HCT116 (cell line): ENCODE data around the gene RNU6-9. TPM values are rescaled to one million over a fixed set of nuclear protein-coding genes. Genes with fewer than 3 reads are reported as not detected.
"Not testable (repeated sequence)": the region's sequence is repeated elsewhere in the genome, so short reads cannot be mapped to it uniquely, and the experiment has no call there.

Experiments
- ATAC-seq: fragments of 200-7000 bp; cut with Tn5 transposase; 2 replicates; pipeline ENCODE4 v1.9.1; 2020; ENCODE audit warnings: mild to moderate bottlenecking, moderate library complexity
- BruUV-seq: library from RNA; stranded (reverse); fragments of 400-500 nt; replicated peaks from 2 replicates; lab custom pipeline; 2021; lab: Mats Ljungman, UMichigan
- CTCF ChIA-PET: fragments of 300-600 bp; sonication (Branson Sonifier 250); formaldehyde crosslinking; loops from one replicate; lab custom pipeline; 2021; ENCODE audit warnings: antibody characterized with exemption; lab: Charles Lee
- POLR2A ChIA-PET: fragments of 300-600, 350-600 bp; sonication (Branson Sonifier 250); formaldehyde crosslinking; loops from one replicate; lab custom pipeline; 2021; ENCODE audit warnings: antibody characterized with exemption; lab: Charles Lee
- RAD21 ChIA-PET, 2 experiments: fragments of 300-600 bp; sonication (Branson Sonifier 250); formaldehyde crosslinking; loops; one replicate each; lab custom pipeline; 2023; ENCODE audit warnings: low total read pairs in 2 of 2; ENCODE audit not compliant: uncharacterized antibody in 2 of 2, unreplicated experiment in 2 of 2, low non-redundant PET in 1 of 2; lab: Charles Lee
- DNase-seq: peaks from one replicate; pipeline ENCODE4 v3.0.0-alpha.2; 2010; ENCODE audit warnings: low read depth, low spot score
- H2AFZ ChIP-seq: fragments of 200-600 bp; shearing (Covaris generic), sonication (generic); 2 replicates; pipeline ENCODE4 v1.6.1; 2017; ENCODE audit warnings: low read depth, mixed run types, mixed read lengths, antibody characterized with exemption, low read length; ENCODE audit not compliant: poor library complexity, severe bottlenecking
- H3K27ac ChIP-seq: 2 replicates; pipeline ENCODE4 v1.5.1; 2012; ENCODE audit warnings: low read depth, low read length
- H3K27me3 ChIP-seq: fragments of 200-600 bp; sonication (generic); 2 replicates; pipeline ENCODE4 v1.6.1; 2016; ENCODE audit warnings: mixed run types, low read length, mixed read lengths; ENCODE audit not compliant: insufficient read depth
- H3K36me3 ChIP-seq, 2 experiments: fragments of 200-500 bp in 1 of 2; fragments of 200-600 bp in 1 of 2; sonication (Bioruptor generic) in 1 of 2; sonication (generic) in 1 of 2; 2 replicates each; pipeline versions ENCODE4 v1.5.1 to v1.6.1; 2014 to 2016; ENCODE audit warnings: low read length in 2 of 2, inconsistent platforms in 1 of 2, mixed read lengths in 1 of 2, mixed run types in 1 of 2; ENCODE audit not compliant: insufficient read depth in 2 of 2, control insufficient read depth in 1 of 2
- H3K4me1 ChIP-seq, 2 experiments: fragments of 200-600 bp in 1 of 2; sonication (generic) in 1 of 2; 2 replicates each; pipeline versions ENCODE4 v1.5.1 to v1.6.1; 2012 to 2017; ENCODE audit warnings: low read length in 2 of 2, inconsistent platforms in 1 of 2, mild to moderate bottlenecking in 1 of 2, mixed read lengths in 1 of 2, mixed run types in 1 of 2, moderate library complexity in 1 of 2; ENCODE audit not compliant: insufficient read depth in 2 of 2, control insufficient read depth in 1 of 2
- H3K4me2 ChIP-seq: fragments of 200-600 bp; sonication (generic); 2 replicates; pipeline ENCODE4 v1.6.1; 2017; ENCODE audit warnings: mixed run types, low read length, mixed read lengths
- H3K4me3 ChIP-seq, 2 experiments: fragments of 200-600 bp in 1 of 2; sonication (generic) in 1 of 2; replicated peaks in 1 of 2; 2 replicates each; pipeline ENCODE4 v1.5.1; 2011 to 2016; ENCODE audit warnings: low read length in 2 of 2, control low read depth in 1 of 2, low read depth in 1 of 2, mild to moderate bottlenecking in 1 of 2, mixed read lengths in 1 of 2, mixed run types in 1 of 2
- H3K79me2 ChIP-seq: fragments of 200-600 bp; sonication (generic); 2 replicates; pipeline ENCODE4 v1.6.1; 2017; ENCODE audit warnings: mild to moderate bottlenecking, mixed run types, low read length, moderate library complexity, mixed read lengths; ENCODE audit not compliant: insufficient read depth
- H3K9ac ChIP-seq: fragments of 200-600 bp; sonication (generic); 2 replicates; pipeline ENCODE4 v1.6.1; 2016; ENCODE audit warnings: low read length, mixed read lengths
- H3K9me2 ChIP-seq: fragments of 200-600 bp; sonication (generic), shearing (Covaris generic); 2 replicates; pipeline ENCODE4 v1.6.1; 2017; ENCODE audit warnings: mixed run types, mild to moderate bottlenecking, moderate library complexity; ENCODE audit not compliant: insufficient read depth
- H3K9me3 ChIP-seq, 2 experiments: fragments of 200-500 bp in 1 of 2; fragments of 200-600 bp in 1 of 2; sonication (Bioruptor generic) in 1 of 2; sonication (generic) in 1 of 2; 2 replicates each; pipeline ENCODE4 v1.6.1; 2014 to 2017; ENCODE audit warnings: low read length in 2 of 2, mixed read lengths in 2 of 2, inconsistent platforms in 1 of 2, low read depth in 1 of 2, mild to moderate bottlenecking in 1 of 2, mixed run types in 1 of 2, moderate library complexity in 1 of 2; ENCODE audit not compliant: control insufficient read depth in 1 of 2, insufficient read depth in 1 of 2
- H4K20me1 ChIP-seq: fragments of 200-600 bp; sonication (generic), shearing (Covaris generic); 2 replicates; pipeline ENCODE4 v1.6.1; 2017; ENCODE audit warnings: mixed run types, mild to moderate bottlenecking, moderate library complexity; ENCODE audit not compliant: insufficient read depth
- CEBPB ChIP-seq: IDR thresholded peaks from 2 replicates; pipeline ENCODE4 v1.6.1; 2012; ENCODE audit warnings: low read depth
- CTCF ChIP-seq, 3 experiments: fragments of 200-600 bp in 1 of 3; sonication (generic) in 1 of 3; IDR thresholded peaks in 2 of 3; conservative IDR thresholded peaks in 1 of 3; 2 replicates each; pipeline ENCODE4 v1.5.1; 2012 to 2017; ENCODE audit warnings: low read depth in 2 of 3, low read length in 2 of 3, antibody characterized with exemption in 1 of 3, borderline replicate concordance in 1 of 3, control low read depth in 1 of 3, mild to moderate bottlenecking in 1 of 3, mixed read lengths in 1 of 3, mixed run types in 1 of 3, moderate library complexity in 1 of 3; ENCODE audit not compliant: insufficient read depth in 1 of 3
- ELF1 ChIP-seq: IDR thresholded peaks from 2 replicates; pipeline ENCODE4 v1.6.1; 2012; ENCODE audit warnings: low read depth, borderline replicate concordance
- FOSL1 ChIP-seq: IDR thresholded peaks from 2 replicates; pipeline ENCODE4 v1.6.1; 2012; ENCODE audit warnings: low read depth
- JUND ChIP-seq: IDR thresholded peaks from 2 replicates; pipeline ENCODE4 v1.6.1; 2012
- POLR2AphosphoS5 ChIP-seq: IDR thresholded peaks from 2 replicates; pipeline ENCODE4 v1.6.1; 2011; ENCODE audit warnings: mild to moderate bottlenecking, low read depth, low read length, moderate library complexity
- SP1 ChIP-seq: IDR thresholded peaks from 2 replicates; pipeline ENCODE4 v1.6.1; 2012; ENCODE audit warnings: low read depth
- SRF ChIP-seq: IDR thresholded peaks from 2 replicates; pipeline ENCODE4 v1.6.1; 2012; ENCODE audit warnings: low read depth
- TCF7L2 ChIP-seq: IDR thresholded peaks from 2 replicates; pipeline ENCODE4 v1.7.0; 2011; ENCODE audit warnings: borderline replicate concordance, inconsistent platforms; ENCODE audit not compliant: insufficient read depth, insufficient read length; ENCODE audit errors: extremely low read depth
- YY1 ChIP-seq: IDR thresholded peaks from 2 replicates; pipeline ENCODE4 v1.6.1; 2011; ENCODE audit warnings: low read length, low read depth, moderate library complexity, mild to moderate bottlenecking; ENCODE audit not compliant: insufficient replicate concordance; ENCODE audit errors: extremely low read depth
- ZFX ChIP-seq: fragments of 450-650 bp; IDR thresholded peaks from 2 replicates; pipeline ENCODE4 v1.6.1; 2017
- ZNF274 ChIP-seq: fragments of 200-500 bp; sonication (Bioruptor generic); IDR thresholded peaks from 2 replicates; pipeline ENCODE4 v1.6.1; 2014; ENCODE audit warnings: mild to moderate bottlenecking, low read depth, low read length, inconsistent platforms
- intact Hi-C: fragments of 100-400 bp; cut with micrococcal nuclease; formaldehyde crosslinking; loops from 2 replicates; pipeline ENCODE4 v1.10.0; 2022
- total RNA-seq: library from RNA; stranded (reverse); gene quantifications from one replicate; pipeline ENCODE4 v1.2.1, GENCODE V29; 2021; ENCODE audit not compliant: unreplicated experiment
- TF ChIP-seq, protein P1 (sequence below): IDR thresholded peaks from 2 replicates; pipeline ENCODE4 v1.6.1; 2012
- TF ChIP-seq, protein P2 (sequence below): IDR thresholded peaks from 2 replicates; pipeline ENCODE4 v1.6.1; 2012; ENCODE audit warnings: low read depth
- TF ChIP-seq, protein P3 (sequence below): IDR thresholded peaks from 2 replicates; pipeline ENCODE4 v1.6.1; 2012

RNU6-9 gene
- total RNA-seq, 1 experiment from 2014 or later = not detected

- BruUV-seq = no TSS peak
- Histone ChIP-seq H4K20me1 (no peaks in the 10 kb centered on the region), H3K36me3 (no peaks in the 10 kb centered on the region), H2AFZ (no peak overlapping the region), H3K9me2 (no peaks in the 10 kb centered on the region), H3K9ac (no peak overlapping the region), H3K9me3 (no peaks in the 10 kb centered on the region), H3K79me2 (no peaks in the 10 kb centered on the region), H3K27ac (no peak overlapping the region), H3K4me1 (peaks cover 9 to 21% of the 10 kb centered on the region in 2 experiments; a peak in 3 of 4 replicates), H3K27me3 (no peaks in the 10 kb centered on the region; the same call in 1 of the 2 replicates), H3K4me2 (no peak overlapping the region), H3K4me3 (no peak overlapping the region)
- RAD21 ChIA-PET = no interaction called here
- POLR2A ChIA-PET = no interaction called here
- no peak for DNase-seq
- intact Hi-C loops = no loop called here
- ATAC-seq = no peak
- CTCF ChIA-PET = interaction anchor here (1.3 kb wide), 1 partner anchor 8 kb away, joined by 5 read pairs; no protein-coding TSS in a partner anchor
- TF ChIP-seq FOSL1 (no peak), TCF7L2 (no peak), SRF (no peak), ELF1 (no peak), POLR2AphosphoS5 (no peak), ZNF274 (no peak), YY1 (no peak), SP1 (no peak), CTCF (IDR thresholded peaks at IDR 0.05 in 2 of 3, conservative IDR thresholded peaks at IDR 0.05 in 1 of 3; ENCODE audit: borderline replicate concordance in 1 of 3, insufficient read depth in 1 of 3, low read depth in 2 of 3, low read length in 2 of 3) (no peak), ZFX (no peak), JUND (no peak), CEBPB (no peak)
- TF ChIP-seq, protein P1, sequence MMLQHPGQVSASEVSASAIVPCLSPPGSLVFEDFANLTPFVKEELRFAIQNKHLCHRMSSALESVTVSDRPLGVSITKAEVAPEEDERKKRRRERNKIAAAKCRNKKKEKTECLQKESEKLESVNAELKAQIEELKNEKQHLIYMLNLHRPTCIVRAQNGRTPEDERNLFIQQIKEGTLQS = no peak
- TF ChIP-seq, protein P2, sequence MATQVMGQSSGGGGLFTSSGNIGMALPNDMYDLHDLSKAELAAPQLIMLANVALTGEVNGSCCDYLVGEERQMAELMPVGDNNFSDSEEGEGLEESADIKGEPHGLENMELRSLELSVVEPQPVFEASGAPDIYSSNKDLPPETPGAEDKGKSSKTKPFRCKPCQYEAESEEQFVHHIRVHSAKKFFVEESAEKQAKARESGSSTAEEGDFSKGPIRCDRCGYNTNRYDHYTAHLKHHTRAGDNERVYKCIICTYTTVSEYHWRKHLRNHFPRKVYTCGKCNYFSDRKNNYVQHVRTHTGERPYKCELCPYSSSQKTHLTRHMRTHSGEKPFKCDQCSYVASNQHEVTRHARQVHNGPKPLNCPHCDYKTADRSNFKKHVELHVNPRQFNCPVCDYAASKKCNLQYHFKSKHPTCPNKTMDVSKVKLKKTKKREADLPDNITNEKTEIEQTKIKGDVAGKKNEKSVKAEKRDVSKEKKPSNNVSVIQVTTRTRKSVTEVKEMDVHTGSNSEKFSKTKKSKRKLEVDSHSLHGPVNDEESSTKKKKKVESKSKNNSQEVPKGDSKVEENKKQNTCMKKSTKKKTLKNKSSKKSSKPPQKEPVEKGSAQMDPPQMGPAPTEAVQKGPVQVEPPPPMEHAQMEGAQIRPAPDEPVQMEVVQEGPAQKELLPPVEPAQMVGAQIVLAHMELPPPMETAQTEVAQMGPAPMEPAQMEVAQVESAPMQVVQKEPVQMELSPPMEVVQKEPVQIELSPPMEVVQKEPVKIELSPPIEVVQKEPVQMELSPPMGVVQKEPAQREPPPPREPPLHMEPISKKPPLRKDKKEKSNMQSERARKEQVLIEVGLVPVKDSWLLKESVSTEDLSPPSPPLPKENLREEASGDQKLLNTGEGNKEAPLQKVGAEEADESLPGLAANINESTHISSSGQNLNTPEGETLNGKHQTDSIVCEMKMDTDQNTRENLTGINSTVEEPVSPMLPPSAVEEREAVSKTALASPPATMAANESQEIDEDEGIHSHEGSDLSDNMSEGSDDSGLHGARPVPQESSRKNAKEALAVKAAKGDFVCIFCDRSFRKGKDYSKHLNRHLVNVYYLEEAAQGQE = no peak
- TF ChIP-seq, protein P3, sequence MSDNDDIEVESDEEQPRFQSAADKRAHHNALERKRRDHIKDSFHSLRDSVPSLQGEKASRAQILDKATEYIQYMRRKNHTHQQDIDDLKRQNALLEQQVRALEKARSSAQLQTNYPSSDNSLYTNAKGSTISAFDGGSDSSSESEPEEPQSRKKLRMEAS = no peak
These were observed 44.8 kb upstream of the RNU6-9 start for GRCh38 chr19:848386-848921.

- not testable (repeated sequence) for H3K4me2 ChIP-seq, H3K79me2 ChIP-seq
These were observed 44.1 kb upstream of the RNU6-9 start for GRCh38 chr19:849195-849594.

More at GRCh38 chr19:849195-849594, 44.1 kb upstream of the RNU6-9 start:
- DNase-seq, H3K9ac ChIP-seq, H4K20me1 ChIP-seq, H3K9me3 ChIP-seq, RAD21 ChIA-PET, H3K27ac ChIP-seq, H3K4me3 ChIP-seq, intact Hi-C loops, H3K9me2 ChIP-seq, H3K27me3 ChIP-seq, BruUV-seq, H2AFZ ChIP-seq, ATAC-seq, H3K36me3 ChIP-seq: not testable (repeated sequence)
- peaks cover 7 to 16% of the 10 kb centered on the region in 2 experiments; a peak in 3 of 4 replicates for H3K4me1 ChIP-seq
- ChIA-PET POLR2A (interaction anchor here (0.8 kb wide), 1 partner anchor 11 kb away, joined by 3 read pairs; no protein-coding TSS in a partner anchor), CTCF (interaction anchor here (0.6 to 1.3 kb wide), 2 partner anchors 8 to 12 kb away, joined by 5 to 10 read pairs; no protein-coding TSS in a partner anchor)
